Cardiac muscle cell (in vitro differentiated cells and primary cell): ENCODE results near the gene CNTN2. TPM values are rescaled to one million over a fixed set of nuclear protein-coding genes. Genes with fewer than 3 reads are reported as not detected.

Experiments
- DNase-seq, 2 donors: peaks; one replicate each; pipeline versions ENCODE4 v3.0.0 to v3.0.0-alpha.2; 2010 to 2017; ENCODE audit warnings: low read depth in 1 of 2, low spot score in 1 of 2
- H3K27ac ChIP-seq: fragments of 200-600 bp; sonication (generic); 2 replicates; pipeline ENCODE4 v1.5.1; 2016
- H3K27me3 ChIP-seq: fragments of 200-600 bp; sonication (generic); 2 replicates; pipeline ENCODE4 v1.6.0; 2016; ENCODE audit warnings: control low read depth
- H3K36me3 ChIP-seq: fragments of 200-600 bp; sonication (generic); 2 replicates; pipeline ENCODE4 v1.5.1; 2016; ENCODE audit warnings: control low read depth
- H3K4me1 ChIP-seq: fragments of 200-600 bp; sonication (generic); 2 replicates; pipeline ENCODE4 v1.8.1; 2017; ENCODE audit warnings: low read depth, mild to moderate bottlenecking, mixed run types
- H3K4me3 ChIP-seq: fragments of 200-600 bp; sonication (generic); 2 replicates; pipeline ENCODE4 v1.5.1; 2016; ENCODE audit warnings: mild to moderate bottlenecking
- H3K9me3 ChIP-seq: fragments of 200-600 bp; sonication (generic); 2 replicates; pipeline ENCODE4 v1.5.1; 2017; ENCODE audit warnings: low read depth, mild to moderate bottlenecking, control low read depth
- polyA plus RNA-seq: library from polyadenylated mRNA; unstranded; fragments of >200 nt; fragmentation: Nextera tagmentation; extraction: Ambion mirVana; gene quantifications from 2 replicates; pipeline ENCODE4 v1.2.1, GENCODE V29; 2016
- total RNA-seq: library from RNA; depleted of rRNA; stranded (reverse); fragments of >200 nt; gene quantifications from 2 replicates; pipeline ENCODE4 v1.2.3, GENCODE V29; 2016
- TF ChIP-seq, protein P1 (sequence below): IDR thresholded peaks from 2 replicates; pipeline ENCODE4 v1.5.1; 2012; ENCODE audit warnings: low read depth, mild to moderate bottlenecking, low read length

CNTN2 gene
- total and polyA plus RNA-seq, 2 experiments from 2014 or later, result not detected

- Histone ChIP-seq H3K9me3 (no peaks in the 10 kb centered on the region), H3K27ac (no peak overlapping the region), H3K27me3 (peaks cover 3% of the 10 kb centered on the region), H3K36me3 (no peaks in the 10 kb centered on the region), H3K4me3 (no peak overlapping the region), H3K4me1 (no peaks in the 10 kb centered on the region)
- TF ChIP-seq, protein P1, sequence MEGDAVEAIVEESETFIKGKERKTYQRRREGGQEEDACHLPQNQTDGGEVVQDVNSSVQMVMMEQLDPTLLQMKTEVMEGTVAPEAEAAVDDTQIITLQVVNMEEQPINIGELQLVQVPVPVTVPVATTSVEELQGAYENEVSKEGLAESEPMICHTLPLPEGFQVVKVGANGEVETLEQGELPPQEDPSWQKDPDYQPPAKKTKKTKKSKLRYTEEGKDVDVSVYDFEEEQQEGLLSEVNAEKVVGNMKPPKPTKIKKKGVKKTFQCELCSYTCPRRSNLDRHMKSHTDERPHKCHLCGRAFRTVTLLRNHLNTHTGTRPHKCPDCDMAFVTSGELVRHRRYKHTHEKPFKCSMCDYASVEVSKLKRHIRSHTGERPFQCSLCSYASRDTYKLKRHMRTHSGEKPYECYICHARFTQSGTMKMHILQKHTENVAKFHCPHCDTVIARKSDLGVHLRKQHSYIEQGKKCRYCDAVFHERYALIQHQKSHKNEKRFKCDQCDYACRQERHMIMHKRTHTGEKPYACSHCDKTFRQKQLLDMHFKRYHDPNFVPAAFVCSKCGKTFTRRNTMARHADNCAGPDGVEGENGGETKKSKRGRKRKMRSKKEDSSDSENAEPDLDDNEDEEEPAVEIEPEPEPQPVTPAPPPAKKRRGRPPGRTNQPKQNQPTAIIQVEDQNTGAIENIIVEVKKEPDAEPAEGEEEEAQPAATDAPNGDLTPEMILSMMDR, result no peak
- no peak for DNase-seq
Measured at GRCh38 chr1:205016075-205016474, 26.9 kb upstream of the CNTN2 start.

DNA sequence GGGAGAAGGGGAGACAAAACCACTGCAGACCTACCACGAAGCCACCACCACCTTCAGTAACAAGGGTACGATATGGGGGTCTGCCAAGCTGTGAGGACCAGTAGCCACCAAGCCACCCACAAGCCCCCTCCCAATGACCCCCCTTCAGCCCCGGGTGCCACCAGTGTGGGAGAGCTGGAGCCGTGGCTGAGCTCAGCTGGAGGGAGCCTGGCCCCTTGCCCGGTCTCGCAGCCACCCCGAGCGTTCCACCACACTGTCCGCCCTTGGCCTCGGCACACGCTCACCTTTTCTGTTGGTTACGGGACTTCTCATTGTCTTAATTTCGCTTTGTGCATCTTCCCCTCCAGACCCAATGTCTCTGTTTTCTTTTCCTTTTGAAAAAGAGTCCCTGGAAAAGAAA lies 26.4 kb upstream of the CNTN2 start:
- no peaks in the 10 kb centered on the region for H3K36me3 ChIP-seq
- TF ChIP-seq, protein P1, result no peak

DNA sequence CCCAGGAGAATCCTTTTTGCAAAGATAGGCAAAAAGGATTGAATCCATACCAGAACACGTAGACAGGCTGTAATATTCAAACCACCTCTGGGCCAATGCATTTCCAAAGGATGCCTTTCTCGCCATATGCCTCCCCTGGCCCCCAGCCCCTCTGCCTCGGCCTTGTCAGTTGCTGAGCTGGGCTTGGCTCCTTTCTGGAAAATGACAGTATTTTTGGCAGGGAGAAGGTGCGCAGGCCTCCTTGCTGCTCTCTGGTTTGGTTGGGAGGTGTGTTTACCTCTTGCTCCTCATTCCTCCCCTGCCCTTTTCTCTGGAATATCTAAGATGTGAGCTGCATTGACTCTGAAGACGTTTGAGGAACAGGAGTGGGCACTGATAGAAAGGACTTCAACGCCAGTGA lies 26.0 kb upstream of the CNTN2 start:
- Histone ChIP-seq H3K4me3 (no peak overlapping the region), H3K36me3 (no peaks in the 10 kb centered on the region), H3K9me3 (no peaks in the 10 kb centered on the region), H3K27ac (no peak overlapping the region), H3K27me3 (peaks cover 3% of the 10 kb centered on the region), H3K4me1 (no peaks in the 10 kb centered on the region)
- DNase-seq, result no peak
- TF ChIP-seq, protein P1, result no peak

More for the DNA sequence above, 26.4 kb upstream of the CNTN2 start:
- no peak for DNase-seq
- Histone ChIP-seq H3K27me3 (peaks cover 3% of the 10 kb centered on the region), H3K4me3 (no peak overlapping the region), H3K4me1 (no peaks in the 10 kb centered on the region), H3K27ac (no peak overlapping the region), H3K9me3 (no peaks in the 10 kb centered on the region)

- Histone ChIP-seq H3K9me3 (no peaks in the 10 kb centered on the region), H3K27me3 (peaks cover 3% of the 10 kb centered on the region), H3K27ac (no peak overlapping the region), H3K4me3 (no peak overlapping the region), H3K36me3 (no peaks in the 10 kb centered on the region), H3K4me1 (no peaks in the 10 kb centered on the region)
- TF ChIP-seq, protein P1, result no peak
- no peak for DNase-seq
Measured at GRCh38 chr1:205017766-205018165, 25.2 kb upstream of the CNTN2 start.

DNA sequence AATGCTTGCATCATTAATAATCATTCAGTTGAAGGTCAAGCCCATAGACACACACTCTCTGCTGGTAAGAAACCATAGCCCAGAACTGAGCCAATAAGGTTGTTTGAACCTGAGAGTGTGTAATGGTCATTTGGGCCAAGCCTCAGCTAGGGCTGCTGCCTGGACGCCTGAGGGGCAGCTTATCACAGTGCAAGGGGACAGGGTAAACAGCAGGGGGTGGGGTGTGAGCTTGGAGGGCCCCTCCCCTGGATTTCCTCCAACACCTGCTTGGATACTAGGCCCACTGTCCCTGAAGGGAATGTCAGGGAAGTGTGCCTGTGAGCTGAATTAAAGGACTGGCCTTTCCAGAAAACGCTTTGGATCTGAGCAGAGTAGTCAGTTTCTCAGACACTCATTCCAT lies 24.6 kb upstream of the CNTN2 start:
- no peak overlapping the region for H3K27ac ChIP-seq
- H3K27me3 ChIP-seq, result peaks cover 3% of the 10 kb centered on the region
- no peak overlapping the region for H3K4me3 ChIP-seq
- no peaks in the 10 kb centered on the region for H3K9me3 ChIP-seq
- TF ChIP-seq, protein P1, result no peak
- no peaks in the 10 kb centered on the region for H3K4me1 ChIP-seq
- no peak for DNase-seq
- no peaks in the 10 kb centered on the region for H3K36me3 ChIP-seq

DNA sequence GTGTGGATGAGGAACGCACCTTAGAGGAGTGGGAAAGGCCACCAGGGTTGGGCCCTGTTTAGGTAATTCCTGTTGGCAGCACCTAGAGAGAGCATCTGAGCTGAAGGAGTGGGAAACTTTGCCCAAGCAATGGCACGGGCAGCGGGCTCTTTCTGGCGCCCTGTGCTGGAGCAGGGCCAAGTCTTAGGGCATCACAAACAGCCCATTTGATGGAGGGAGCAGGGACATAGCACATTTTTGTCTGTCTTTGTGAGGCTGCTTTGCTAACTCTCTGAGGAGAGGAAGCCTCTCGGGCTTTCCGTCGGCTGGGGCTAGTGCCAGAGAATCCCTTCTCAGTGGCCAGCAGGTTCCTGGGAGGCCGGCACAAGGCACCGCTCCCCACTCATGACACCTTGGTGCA lies 22.5 kb upstream of the CNTN2 start:
- Histone ChIP-seq H3K27ac (no peak overlapping the region), H3K27me3 (peaks cover 3% of the 10 kb centered on the region), H3K36me3 (no peaks in the 10 kb centered on the region), H3K4me1 (no peaks in the 10 kb centered on the region), H3K4me3 (no peak overlapping the region), H3K9me3 (no peaks in the 10 kb centered on the region)
- no peak for DNase-seq
- TF ChIP-seq, protein P1, result no peak
